Esophagus mucosa (tissue), 1 donor: ENCODE results near the gene NTMT1. TPM values are rescaled to one million over a fixed set of nuclear protein-coding genes. Genes with fewer than 3 reads are reported as not detected.

Source experiments
- ATAC-seq: fragments of 200-7000 bp; cut with Tn5 transposase; one replicate; pipeline ENCODE4 v1.9.1; 2020
- total RNA-seq: library from RNA; stranded (reverse); gene quantifications from one replicate; pipeline ENCODE4 v1.2.4, GENCODE V29; 2023
- donor health status: DM: yes; HTN: yes; CAD: no.

Gene NTMT1
- total RNA-seq, 1 donor from 2014 or later, result 18.8 TPM

GRCh38 chr9:129597355-129598088 lies 28.4 kb upstream of the NTMT1 start:
- peak; percentile 51 for ATAC-seq

GRCh38 chr9:129598089-129598596 lies 27.8 kb upstream of the NTMT1 start:
- no peak for ATAC-seq

GRCh38 chr9:129601082-129601674 lies 24.8 kb upstream of the NTMT1 start:
- ATAC-seq, result no peak

- ATAC-seq, result no peak
These were observed 23.2 kb upstream of the NTMT1 start for GRCh38 chr9:129602598-129603415.

- ATAC-seq, result no peak
These were observed 21.8 kb upstream of the NTMT1 start for GRCh38 chr9:129604056-129604765.

- no peak for ATAC-seq
These were observed 21.2 kb upstream of the NTMT1 start for GRCh38 chr9:129604766-129605163.

GRCh38 chr9:129606161-129607026 lies 19.6 kb upstream of the NTMT1 start:
- no peak for ATAC-seq

GRCh38 chr9:129607027-129607387 lies 19.0 kb upstream of the NTMT1 start:
- ATAC-seq, result no peak

GRCh38 chr9:129608561-129609481 lies 17.1 kb upstream of the NTMT1 start:
- no peak for ATAC-seq

GRCh38 chr9:129609486-129610212 lies 16.3 kb upstream of the NTMT1 start:
- ATAC-seq, result peak; percentile 36

- ATAC-seq, result no peak
These were observed 15.8 kb upstream of the NTMT1 start for GRCh38 chr9:129610213-129610472.

- ATAC-seq, result peak; percentile 54
These were observed 15.3 kb upstream of the NTMT1 start for GRCh38 chr9:129610473-129611306.

- ATAC-seq, result no peak
These were observed 14.6 kb upstream of the NTMT1 start for GRCh38 chr9:129611307-129611800.

GRCh38 chr9:129612123-129612522 lies 13.8 kb upstream of the NTMT1 start:
- ATAC-seq, result no peak

- ATAC-seq, result no peak
These were observed 13.0 kb upstream of the NTMT1 start for GRCh38 chr9:129612815-129613519.

GRCh38 chr9:129613520-129614175 lies 12.3 kb upstream of the NTMT1 start:
- ATAC-seq, result no peak

GRCh38 chr9:129614932-129615331 lies 11.0 kb upstream of the NTMT1 start:
- ATAC-seq, result no peak
